ENCODE measurements around the gene GAR1. TPM values are rescaled to one million over a fixed set of nuclear protein-coding genes. Genes with fewer than 3 reads are reported as not detected.

GAR1 gene
- total RNA-seq, 4 donors from 2014 or later, result 3.4 to 9.7 (median 5.1) TPM

DNA sequence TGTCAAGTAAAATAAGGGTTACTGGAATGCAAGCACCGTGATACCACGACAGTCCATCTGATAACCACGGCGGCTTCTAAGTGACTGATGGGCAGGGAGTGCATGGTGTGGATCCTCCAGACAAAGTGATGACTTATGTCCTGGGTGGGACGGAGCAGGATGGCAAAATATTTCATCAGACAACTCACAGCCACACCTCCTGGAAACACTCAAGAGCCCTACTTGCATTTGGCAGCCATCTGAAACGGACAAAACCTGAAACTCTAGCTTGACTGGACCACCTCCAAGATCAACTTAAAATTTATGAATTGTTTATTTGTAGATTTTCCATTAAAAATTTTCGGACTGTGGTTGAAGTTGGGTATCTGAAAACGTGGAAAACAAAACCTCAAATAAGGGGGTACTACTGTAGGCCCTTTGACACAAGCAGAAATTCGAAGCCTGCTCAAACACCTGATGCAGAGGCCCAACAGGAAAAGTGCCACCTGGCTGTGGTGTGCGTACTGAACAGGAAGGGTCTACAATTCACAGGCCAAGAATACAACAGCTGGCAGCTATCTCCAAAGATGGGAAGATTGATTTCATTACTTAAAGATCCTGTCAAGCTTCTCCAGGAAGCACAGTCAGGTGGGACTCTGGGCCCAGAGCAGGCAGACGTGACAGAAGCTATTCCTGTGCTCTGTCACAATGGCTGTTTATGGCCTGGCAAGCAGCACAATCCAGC is 58.4 kb downstream of the GAR1 start:
- no peaks in the 10 kb centered on the region for H3K9me3 ChIP-seq
- 46 to 57% methylated on average over 8 to 10 of the region's 11 CpGs for WGBS, 2 donors (ENCODE audit: low coverage in 1 of 2)

More for the DNA sequence above, 58.4 kb downstream of the GAR1 start:
- Histone ChIP-seq H3K27ac (no peak overlapping the region), H3K4me3 (no peak overlapping the region), H3K4me1 (no peaks in the 10 kb centered on the region), H3K27me3 (no peaks in the 10 kb centered on the region), H3K36me3 (peaks cover 0 to 16% of the 10 kb centered on the region in 2 donors)
- ATAC-seq, result no peak
- TF ChIP-seq EP300 (IDR thresholded peaks at IDR 0.05), result no peak
- TF ChIP-seq POLR2A (IDR thresholded peaks at IDR 0.05), result no peak
- TF ChIP-seq POLR2AphosphoS5 (IDR thresholded peaks at IDR 0.05), result no peak
- TF ChIP-seq, protein P1, sequence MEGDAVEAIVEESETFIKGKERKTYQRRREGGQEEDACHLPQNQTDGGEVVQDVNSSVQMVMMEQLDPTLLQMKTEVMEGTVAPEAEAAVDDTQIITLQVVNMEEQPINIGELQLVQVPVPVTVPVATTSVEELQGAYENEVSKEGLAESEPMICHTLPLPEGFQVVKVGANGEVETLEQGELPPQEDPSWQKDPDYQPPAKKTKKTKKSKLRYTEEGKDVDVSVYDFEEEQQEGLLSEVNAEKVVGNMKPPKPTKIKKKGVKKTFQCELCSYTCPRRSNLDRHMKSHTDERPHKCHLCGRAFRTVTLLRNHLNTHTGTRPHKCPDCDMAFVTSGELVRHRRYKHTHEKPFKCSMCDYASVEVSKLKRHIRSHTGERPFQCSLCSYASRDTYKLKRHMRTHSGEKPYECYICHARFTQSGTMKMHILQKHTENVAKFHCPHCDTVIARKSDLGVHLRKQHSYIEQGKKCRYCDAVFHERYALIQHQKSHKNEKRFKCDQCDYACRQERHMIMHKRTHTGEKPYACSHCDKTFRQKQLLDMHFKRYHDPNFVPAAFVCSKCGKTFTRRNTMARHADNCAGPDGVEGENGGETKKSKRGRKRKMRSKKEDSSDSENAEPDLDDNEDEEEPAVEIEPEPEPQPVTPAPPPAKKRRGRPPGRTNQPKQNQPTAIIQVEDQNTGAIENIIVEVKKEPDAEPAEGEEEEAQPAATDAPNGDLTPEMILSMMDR (IDR thresholded peaks at IDR 0.05), result no peak

Other genes starting within 250 kb of the GAR1 start
- 10 to 100 TPM; 11.2 to 20.0 (median 15.6) TPM for gene CASP6, start 112.3 kb upstream of the GAR1 start, total RNA-seq
- gene PLA2G12A, start 85.7 kb upstream of the GAR1 start, total RNA-seq, result 100 to 1,000 TPM in 1 of 4 donors, 10 to 100 TPM in 3; 16.6 to 110 (median 27.1) TPM
- gene CFI, start 13.8 kb upstream of the GAR1 start, total RNA-seq, result 10 to 100 TPM in 3 of 4 donors, 1 to 10 TPM in 1; 6.8 to 19.5 (median 12.9) TPM
- gene RRH, start 12.2 kb downstream of the GAR1 start, total RNA-seq, result under 1 TPM in 1 of 4 donors, not detected in 3; 0.27 TPM
- gene LRIT3, start 32.3 kb downstream of the GAR1 start, total RNA-seq, result under 1 TPM in 1 of 4 donors, not detected in 3; 0.62 TPM
- gene EGF, start 97.1 kb downstream of the GAR1 start, total RNA-seq, result 1 to 10 TPM in 1 of 4 donors, under 1 TPM in 2, not detected in 1; 0.23 to 1.3 (median 0.93) TPM

All from gastroesophageal sphincter (tissue), 4 donors.